ENCODE measurements around the gene KRTAP10-5. TPM values are rescaled to one million over a fixed set of nuclear protein-coding genes. Genes with fewer than 3 reads are reported as not detected.

KRTAP10-5 gene
- total and polyA plus RNA-seq, 5 donors: not detected

- 18% methylated on average over 4 of the region's 4 CpGs for WGBS
- Histone ChIP-seq H3K4me1 (ENCODE audit: control insufficient read depth, insufficient read depth, low read length) (no peaks in the 10 kb centered on the region), H3K27me3 (ENCODE audit: control insufficient read depth, insufficient read depth) (no peaks in the 10 kb centered on the region), H3K27ac (ENCODE audit: low read length) (no peak overlapping the region), H3K9me3 (ENCODE audit: control insufficient read depth, low read length) (no peaks in the 10 kb centered on the region), H3K4me3 (ENCODE audit: low read length) (no peak overlapping the region)
- ATAC-seq: peak in 1 of 2 donors; percentile 49
- peak in 1 of 3 donors; percentile 69 for DNase-seq
- intact Hi-C loops (cut with DNase I): no loop called here
Measured at GRCh38 chr21:44618504-44618903, 38.1 kb upstream of the KRTAP10-5 start.

- ATAC-seq: no peak
- WGBS: 53% methylated on average over 8 of the region's 8 CpGs
- Histone ChIP-seq H3K9me3 (ENCODE audit: control insufficient read depth, low read length) (no peaks in the 10 kb centered on the region), H3K27me3 (ENCODE audit: control insufficient read depth, insufficient read depth) (no peaks in the 10 kb centered on the region), H3K4me1 (ENCODE audit: control insufficient read depth, insufficient read depth, low read length) (no peaks in the 10 kb centered on the region), H3K4me3 (ENCODE audit: low read length) (no peak overlapping the region), H3K27ac (ENCODE audit: low read length) (no peak overlapping the region)
- intact Hi-C loops (cut with DNase I): no loop called here
- DNase-seq: peak in 1 of 3 donors; percentile 22
Measured at GRCh38 chr21:44617071-44617501, 36.7 kb upstream of the KRTAP10-5 start.

GRCh38 chr21:44616591-44616926, 36.2 kb upstream of the KRTAP10-5 start:
- H3K27ac ChIP-seq (ENCODE audit: low read length): no peak overlapping the region
- WGBS: 84% methylated on average over 16 of the region's 16 CpGs
- H3K9me3 ChIP-seq (ENCODE audit: control insufficient read depth, low read length): no peaks in the 10 kb centered on the region
- ATAC-seq (no peak), DNase-seq (peak in 1 of 3 donors; percentile 29)
- no peaks in the 10 kb centered on the region for H3K27me3 ChIP-seq (ENCODE audit: control insufficient read depth, insufficient read depth)
- no peak overlapping the region for H3K4me3 ChIP-seq (ENCODE audit: low read length)
- intact Hi-C loops (cut with DNase I): no loop called here
- no peaks in the 10 kb centered on the region for H3K4me1 ChIP-seq (ENCODE audit: control insufficient read depth, insufficient read depth, low read length)

- peak in 1 of 2 donors; percentile 27 for ATAC-seq
- WGBS: 77% methylated on average over 17 of the region's 17 CpGs
- no peaks in the 10 kb centered on the region for H3K27me3 ChIP-seq (ENCODE audit: control insufficient read depth, insufficient read depth)
- intact Hi-C loops (cut with DNase I): no loop called here
- no peaks in the 10 kb centered on the region for H3K9me3 ChIP-seq (ENCODE audit: control insufficient read depth, low read length)
- no peaks in the 10 kb centered on the region for H3K4me1 ChIP-seq (ENCODE audit: control insufficient read depth, insufficient read depth, low read length)
- no peak overlapping the region for H3K4me3 ChIP-seq (ENCODE audit: low read length)
- DNase-seq: peak in 1 of 3 donors; percentile 25
- no peak overlapping the region for H3K27ac ChIP-seq (ENCODE audit: low read length)
Measured at GRCh38 chr21:44615911-44616590, 35.6 kb upstream of the KRTAP10-5 start.

GRCh38 chr21:44615466-44615865, 35.1 kb upstream of the KRTAP10-5 start:
- no peak for DNase-seq
- H3K4me3 ChIP-seq (ENCODE audit: low read length): no peak overlapping the region
- H3K9me3 ChIP-seq (ENCODE audit: control insufficient read depth, low read length): no peaks in the 10 kb centered on the region
- H3K27ac ChIP-seq (ENCODE audit: low read length): no peak overlapping the region
- WGBS: 78% methylated on average over 8 of the region's 8 CpGs
- no peaks in the 10 kb centered on the region for H3K27me3 ChIP-seq (ENCODE audit: control insufficient read depth, insufficient read depth)
- intact Hi-C loops (cut with DNase I): no loop called here
- H3K4me1 ChIP-seq (ENCODE audit: control insufficient read depth, insufficient read depth, low read length): no peaks in the 10 kb centered on the region
- no peak for ATAC-seq

- DNase-seq: peak in 1 of 3 donors; percentile 41
- Histone ChIP-seq H3K4me3 (ENCODE audit: low read length) (no peak overlapping the region), H3K27me3 (ENCODE audit: control insufficient read depth, insufficient read depth) (no peaks in the 10 kb centered on the region), H3K27ac (ENCODE audit: low read length) (no peak overlapping the region), H3K9me3 (ENCODE audit: control insufficient read depth, low read length) (no peaks in the 10 kb centered on the region), H3K4me1 (ENCODE audit: control insufficient read depth, insufficient read depth, low read length) (no peaks in the 10 kb centered on the region)
- intact Hi-C loops (cut with DNase I): no loop called here
- WGBS: 91% methylated on average over 28 of the region's 28 CpGs
- no peak for ATAC-seq
Measured at GRCh38 chr21:44614961-44615391, 34.6 kb upstream of the KRTAP10-5 start.

GRCh38 chr21:44614161-44614631, 33.8 kb upstream of the KRTAP10-5 start:
- ATAC-seq (no peak), DNase-seq (peak in 1 of 3 donors; percentile 56)
- H3K27me3 ChIP-seq (ENCODE audit: control insufficient read depth, insufficient read depth): no peaks in the 10 kb centered on the region
- no peaks in the 10 kb centered on the region for H3K4me1 ChIP-seq (ENCODE audit: control insufficient read depth, insufficient read depth, low read length)
- 79% methylated on average over 20 of the region's 20 CpGs for WGBS
- no peak overlapping the region for H3K27ac ChIP-seq (ENCODE audit: low read length)
- H3K4me3 ChIP-seq (ENCODE audit: low read length): no peak overlapping the region
- H3K9me3 ChIP-seq (ENCODE audit: control insufficient read depth, low read length): no peaks in the 10 kb centered on the region
- intact Hi-C loops (cut with DNase I): no loop called here

GRCh38 chr21:44613386-44614155, 33.2 kb upstream of the KRTAP10-5 start:
- no peaks in the 10 kb centered on the region for H3K4me1 ChIP-seq (ENCODE audit: control insufficient read depth, insufficient read depth, low read length)
- H3K27ac ChIP-seq (ENCODE audit: low read length): no peak overlapping the region
- peak in 1 of 3 donors; percentile 31 for DNase-seq
- no peaks in the 10 kb centered on the region for H3K9me3 ChIP-seq (ENCODE audit: control insufficient read depth, low read length)
- WGBS: 86% methylated on average over 26 of the region's 26 CpGs
- H3K27me3 ChIP-seq (ENCODE audit: control insufficient read depth, insufficient read depth): no peaks in the 10 kb centered on the region
- no peak for ATAC-seq
- no peak overlapping the region for H3K4me3 ChIP-seq (ENCODE audit: low read length)
- intact Hi-C loops (cut with DNase I): no loop called here

- intact Hi-C loops (cut with DNase I): no loop called here
- no peaks in the 10 kb centered on the region for H3K27me3 ChIP-seq (ENCODE audit: control insufficient read depth, insufficient read depth)
- no peak overlapping the region for H3K27ac ChIP-seq (ENCODE audit: low read length)
- DNase-seq: peak in 1 of 3 donors; percentile 38
- no peaks in the 10 kb centered on the region for H3K4me1 ChIP-seq (ENCODE audit: control insufficient read depth, insufficient read depth, low read length)
- 85% methylated on average over 13 of the region's 13 CpGs for WGBS
- no peak for ATAC-seq
- no peak overlapping the region for H3K4me3 ChIP-seq (ENCODE audit: low read length)
- H3K9me3 ChIP-seq (ENCODE audit: control insufficient read depth, low read length): no peaks in the 10 kb centered on the region
Measured at GRCh38 chr21:44612669-44613229, 32.3 kb upstream of the KRTAP10-5 start.

GRCh38 chr21:44612029-44612486, 31.7 kb upstream of the KRTAP10-5 start, which contains the start of gene KRTAP10-8:
KRTAP10-8 (plus strand) TSS chr21:44612079; CDS start chr21:44612101, 22 bp downstream.
- WGBS: 93% methylated on average over 8 of the region's 8 CpGs
- Histone ChIP-seq H3K9me3 (ENCODE audit: control insufficient read depth, low read length) (no peaks in the 10 kb centered on the region), H3K27ac (ENCODE audit: low read length) (no peak within 1 kb of the TSS), H3K4me3 (ENCODE audit: low read length) (no peak within 1 kb of the TSS), H3K4me1 (ENCODE audit: control insufficient read depth, insufficient read depth, low read length) (no peaks in the 10 kb centered on the region), H3K27me3 (ENCODE audit: control insufficient read depth, insufficient read depth) (no peaks in the 10 kb centered on the region)
- no peak for ATAC-seq
- DNase-seq: peak in 1 of 3 donors; percentile 28
- intact Hi-C loops (cut with DNase I): no loop called here

- Histone ChIP-seq H3K27me3 (ENCODE audit: control insufficient read depth, insufficient read depth) (no peaks in the 10 kb centered on the region), H3K9me3 (ENCODE audit: control insufficient read depth, low read length) (no peaks in the 10 kb centered on the region), H3K27ac (ENCODE audit: low read length) (no peak overlapping the region), H3K4me3 (ENCODE audit: low read length) (no peak overlapping the region), H3K4me1 (ENCODE audit: control insufficient read depth, insufficient read depth, low read length) (no peaks in the 10 kb centered on the region)
- WGBS: 82% methylated on average over 4 of the region's 4 CpGs
- ATAC-seq (no peak), DNase-seq (no peak)
- intact Hi-C loops (cut with DNase I): no loop called here
Measured at GRCh38 chr21:44611551-44611950, 31.1 kb upstream of the KRTAP10-5 start.

All from right cardiac atrium (tissue), 5 donors.